HEK293T (cell line): Measurements from ENCODE around the gene SNAPC1.

Source experiments
- ARNT ChIP-seq: fragments of 450-650 bp; IDR thresholded peaks from 2 replicates; pipeline ENCODE4 v1.6.1; 2017; ENCODE audit warnings: mild to moderate bottlenecking
- SP1 ChIP-seq: fragments of 450-650 bp; IDR thresholded peaks from 2 replicates; pipeline ENCODE4 v1.6.1; 2017

DNA sequence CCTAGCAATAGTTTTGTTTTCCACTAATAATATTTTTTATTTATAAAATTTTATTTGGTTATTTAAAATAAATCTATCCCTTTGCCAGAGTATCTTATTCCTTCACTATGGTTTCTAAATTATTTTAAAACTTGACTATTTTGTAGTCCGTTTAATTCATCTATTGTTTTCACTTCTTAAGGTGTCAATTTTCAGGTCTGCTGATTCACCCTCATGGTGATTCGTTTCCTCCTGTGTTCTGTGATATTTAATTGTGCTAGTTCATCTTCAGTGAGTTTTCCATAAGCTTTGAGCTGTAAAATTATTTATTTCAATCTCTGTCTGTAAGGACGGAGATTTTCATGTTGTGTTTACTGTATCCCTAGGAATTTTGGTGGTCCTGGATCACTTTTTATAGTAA, 70.6 kb downstream of the SNAPC1 start:
- TF ChIP-seq SP1 = no peak
- TF ChIP-seq ARNT = no peak
